Mesenchymal stem cell (in vitro differentiated cells and primary cell): ENCODE results near the gene EYA4.

Source experiments
- DNase-seq: peaks from one replicate; pipeline ENCODE4 v3.0.0-alpha.2; 2013
- H2AFZ ChIP-seq: one replicate; pipeline ENCODE4 v1.6.1; 2013; ENCODE audit warnings: low read depth, mild to moderate bottlenecking, control low read depth, inconsistent platforms, low read length, moderate library complexity
- H2AK5ac ChIP-seq: 2 replicates; pipeline ENCODE4 v1.6.1; 2013; ENCODE audit warnings: low read length, moderate library complexity, mild to moderate bottlenecking, inconsistent platforms; ENCODE audit not compliant: severe bottlenecking
- H2BK120ac ChIP-seq: one replicate; pipeline ENCODE4 v1.6.1; 2013; ENCODE audit warnings: low read depth, mild to moderate bottlenecking, inconsistent platforms, low read length, moderate library complexity
- H2BK12ac ChIP-seq, 2 experiments: one replicate each; pipeline ENCODE4 v1.6.1; 2013; ENCODE audit warnings: inconsistent platforms in 2 of 2, low read length in 2 of 2, mild to moderate bottlenecking in 2 of 2, moderate library complexity in 2 of 2, control low read depth in 1 of 2
- H2BK15ac ChIP-seq: one replicate; pipeline ENCODE4 v1.6.1; 2013; ENCODE audit warnings: mild to moderate bottlenecking, low read depth, inconsistent platforms; ENCODE audit not compliant: poor library complexity, severe bottlenecking
- H2BK5ac ChIP-seq: 2 replicates; pipeline ENCODE4 v1.6.1; 2013; ENCODE audit warnings: low read depth, mild to moderate bottlenecking, low read length, control low read depth, inconsistent platforms; ENCODE audit not compliant: poor library complexity, severe bottlenecking
- H3K14ac ChIP-seq, 2 experiments: one replicate each; pipeline ENCODE4 v1.6.1; 2013; ENCODE audit warnings: inconsistent platforms in 2 of 2, low read length in 2 of 2, control low read depth in 1 of 2, mild to moderate bottlenecking in 1 of 2, moderate library complexity in 1 of 2
- H3K18ac ChIP-seq, 2 experiments: one replicate each; pipeline ENCODE4 v1.6.1; 2013; ENCODE audit warnings: inconsistent platforms in 2 of 2, low read length in 2 of 2, control low read depth in 1 of 2, low read depth in 1 of 2, mild to moderate bottlenecking in 1 of 2
- H3K23ac ChIP-seq, 2 experiments: one replicate each; pipeline ENCODE4 v1.6.1; 2013; ENCODE audit warnings: inconsistent platforms in 2 of 2, low read length in 2 of 2, mild to moderate bottlenecking in 2 of 2, moderate library complexity in 2 of 2, control low read depth in 1 of 2
- H3K27ac ChIP-seq: 2 replicates; pipeline ENCODE4 v1.5.1; 2013; ENCODE audit warnings: mild to moderate bottlenecking, moderate library complexity, low read length, control low read depth, inconsistent platforms; ENCODE audit not compliant: poor library complexity, severe bottlenecking
- H3K27me3 ChIP-seq, 2 experiments: 2 replicates each; pipeline versions ENCODE4 v1.6.1 to v1.7.0; 2013; ENCODE audit warnings: low read length in 2 of 2, mild to moderate bottlenecking in 2 of 2, moderate library complexity in 2 of 2, control low read depth in 1 of 2, inconsistent platforms in 1 of 2; ENCODE audit not compliant: control insufficient read depth in 1 of 2, insufficient read depth in 1 of 2
- H3K36me3 ChIP-seq, 2 experiments: 2 replicates each; pipeline versions ENCODE4 v1.6.1 to v1.7.0; 2013; ENCODE audit warnings: low read length in 2 of 2, control low read depth in 1 of 2, inconsistent platforms in 1 of 2, low read depth in 1 of 2, mild to moderate bottlenecking in 1 of 2; ENCODE audit not compliant: insufficient read depth in 2 of 2, control insufficient read depth in 1 of 2
- H3K4ac ChIP-seq, 2 experiments: one replicate each; pipeline ENCODE4 v1.6.1; 2013; ENCODE audit warnings: inconsistent platforms in 2 of 2, low read length in 2 of 2, mild to moderate bottlenecking in 2 of 2, moderate library complexity in 2 of 2, control low read depth in 1 of 2, low read depth in 1 of 2
- H3K4me1 ChIP-seq: 2 replicates; pipeline ENCODE4 v1.6.1; 2013; ENCODE audit warnings: low read depth, low read length, control low read depth; ENCODE audit not compliant: control insufficient read depth, insufficient read depth
- H3K4me2 ChIP-seq: 2 replicates; pipeline ENCODE4 v1.6.1; 2013; ENCODE audit warnings: low read length, mild to moderate bottlenecking, inconsistent platforms; ENCODE audit not compliant: poor library complexity, severe bottlenecking
- H3K4me3 ChIP-seq, 2 experiments: 2 replicates each; pipeline versions ENCODE4 v1.5.1 to v1.7.0; 2013; ENCODE audit warnings: low read length in 2 of 2, mild to moderate bottlenecking in 2 of 2, control low read depth in 1 of 2, low read depth in 1 of 2; ENCODE audit not compliant: insufficient read depth in 1 of 2
- H3K79me1 ChIP-seq: replicated peaks from 2 replicates; pipeline ENCODE4 v1.6.1; 2013; ENCODE audit warnings: mild to moderate bottlenecking, control low read depth, low read length, inconsistent platforms; ENCODE audit not compliant: poor library complexity, severe bottlenecking
- H3K9ac ChIP-seq: 2 replicates; pipeline ENCODE4 v1.7.0; 2013; ENCODE audit warnings: mild to moderate bottlenecking, low read length, moderate library complexity
- H3K9me3 ChIP-seq: 2 replicates; pipeline ENCODE4 v1.7.0; 2013; ENCODE audit warnings: mild to moderate bottlenecking, low read length; ENCODE audit not compliant: control insufficient read depth
- H4K8ac ChIP-seq: one replicate; pipeline ENCODE4 v1.6.1; 2013; ENCODE audit warnings: inconsistent platforms, mild to moderate bottlenecking, low read length, moderate library complexity
- H4K91ac ChIP-seq: one replicate; pipeline ENCODE4 v1.6.1; 2013; ENCODE audit warnings: mild to moderate bottlenecking, low read length, inconsistent platforms
- WGBS: methylation state at CpG from one replicate; pipeline ENCODE4 v1.1.7; 2013; ENCODE audit warnings: mixed read lengths; 5-methylcytosine and 5-hydroxymethylcytosine counted together

EYA4 gene

DNA sequence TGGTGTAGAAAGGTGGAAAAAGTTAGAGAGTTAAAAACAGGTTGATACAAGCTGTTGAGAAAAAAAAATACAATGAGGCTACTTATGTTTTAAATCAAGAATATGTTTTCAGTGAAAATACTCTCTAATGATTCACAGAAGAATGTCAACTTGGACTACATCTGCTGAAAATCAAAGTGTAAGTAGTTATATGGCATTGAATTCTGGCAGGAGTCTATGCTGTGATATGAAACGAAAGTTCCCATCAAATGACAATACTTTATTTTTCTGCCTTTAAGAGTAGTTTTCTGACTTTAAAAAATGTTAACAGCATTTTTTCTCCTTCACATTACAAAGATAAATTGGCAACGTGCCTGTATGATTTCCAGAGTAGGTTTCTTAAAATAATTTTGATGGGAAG, 158.3 kb downstream of the EYA4 start:
- WGBS, result no CpG with 5 or more reads among the region's 2 CpGs
- no peak overlapping the region for H3K4me3 ChIP-seq

DNA sequence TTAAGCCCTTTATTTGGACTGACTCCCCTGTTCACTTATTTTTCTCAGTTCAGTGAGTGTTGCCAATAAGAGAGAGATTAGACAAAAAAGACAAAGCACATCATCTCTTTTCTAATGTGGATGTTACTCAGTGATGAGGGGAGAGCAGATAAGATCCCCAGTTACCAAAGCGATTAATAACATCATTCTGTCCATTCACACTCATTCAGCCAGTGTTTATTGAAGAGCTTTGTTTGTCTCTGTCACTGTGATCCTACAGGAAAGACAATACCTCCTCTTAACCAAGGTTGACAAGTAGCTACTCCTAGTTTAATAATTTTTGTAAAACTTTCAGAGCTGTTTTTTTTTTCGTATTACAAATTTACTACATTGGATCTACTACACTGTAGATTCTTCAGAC, 163.0 kb downstream of the EYA4 start:
- no peak overlapping the region for H4K91ac ChIP-seq
- no peak overlapping the region for H2BK15ac ChIP-seq
- H3K4me1 ChIP-seq, result no peaks in the 10 kb centered on the region
- no peak overlapping the region for H3K14ac ChIP-seq
- H3K4me3 ChIP-seq, result no peak overlapping the region
- no peak overlapping the region for H2AFZ ChIP-seq
- H3K9me3 ChIP-seq, result no peaks in the 10 kb centered on the region
- no peak overlapping the region for H2AK5ac ChIP-seq
- no peak overlapping the region for H3K27ac ChIP-seq
- DNase-seq, result no peak
- no peak overlapping the region for H2BK12ac ChIP-seq
- no peak overlapping the region for H3K23ac ChIP-seq
- no peaks in the 10 kb centered on the region for H3K36me3 ChIP-seq
- H3K79me1 ChIP-seq, result no peaks in the 10 kb centered on the region
- no peak overlapping the region for H3K9ac ChIP-seq
- H3K18ac ChIP-seq, result no peak overlapping the region
- peaks cover 0 to 2% of the 10 kb centered on the region in 2 experiments for H3K27me3 ChIP-seq
- no peak overlapping the region for H2BK120ac ChIP-seq
- no peak overlapping the region for H2BK5ac ChIP-seq
- H3K4ac ChIP-seq, result no peak overlapping the region
- H4K8ac ChIP-seq, result no peak overlapping the region
- no peak overlapping the region for H3K4me2 ChIP-seq
- WGBS, result no CpG with 5 or more reads among the region's 2 CpGs

More for the DNA sequence above, 158.3 kb downstream of the EYA4 start:
- H3K23ac ChIP-seq, result no peak overlapping the region
- H2AFZ ChIP-seq, result no peak overlapping the region
- no peak overlapping the region for H3K4ac ChIP-seq
- H3K9me3 ChIP-seq, result no peaks in the 10 kb centered on the region
- no peak overlapping the region for H3K18ac ChIP-seq
- H2BK12ac ChIP-seq, result no peak overlapping the region
- no peak overlapping the region for H4K91ac ChIP-seq
- H3K14ac ChIP-seq, result no peak overlapping the region
- H3K27me3 ChIP-seq, result peaks cover 0 to 6% of the 10 kb centered on the region in 2 experiments
- H3K4me1 ChIP-seq, result no peaks in the 10 kb centered on the region
- DNase-seq, result no peak
- H3K79me1 ChIP-seq, result no peaks in the 10 kb centered on the region
- H2BK120ac ChIP-seq, result no peak overlapping the region
- no peak overlapping the region for H3K4me2 ChIP-seq
- H2AK5ac ChIP-seq, result no peak overlapping the region
- no peaks in the 10 kb centered on the region for H3K36me3 ChIP-seq
- no peak overlapping the region for H4K8ac ChIP-seq
- H3K27ac ChIP-seq, result no peak overlapping the region
- H2BK5ac ChIP-seq, result no peak overlapping the region
- no peak overlapping the region for H3K9ac ChIP-seq
- H2BK15ac ChIP-seq, result no peak overlapping the region

DNA sequence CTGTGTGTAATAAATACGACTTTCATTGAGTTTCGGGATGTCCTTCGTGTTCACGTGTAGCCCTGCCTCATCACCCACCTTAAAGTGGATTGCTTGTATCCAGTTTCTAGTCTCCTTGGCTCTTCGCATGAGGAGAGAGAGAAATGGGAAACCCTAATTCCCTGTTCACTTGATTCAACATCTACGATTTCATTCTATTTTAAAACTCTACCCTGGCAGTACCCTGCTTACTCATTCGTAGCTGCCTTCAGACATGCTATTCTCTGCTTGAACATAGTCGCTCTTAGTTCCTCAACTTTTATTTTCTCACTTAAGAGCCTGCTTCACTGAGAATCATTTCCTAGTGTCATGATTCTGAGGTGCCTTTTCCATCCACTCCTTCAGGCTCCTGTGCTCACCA, 163.6 kb downstream of the EYA4 start:
- Histone ChIP-seq H4K8ac (no peak overlapping the region), H2BK120ac (no peak overlapping the region), H3K27me3 (peaks cover 0 to 2% of the 10 kb centered on the region in 2 experiments), H3K79me1 (no peaks in the 10 kb centered on the region), H3K18ac (no peak overlapping the region), H2AK5ac (no peak overlapping the region), H3K4ac (no peak overlapping the region), H3K14ac (no peak overlapping the region), H2BK5ac (no peak overlapping the region), H3K9me3 (no peaks in the 10 kb centered on the region), H2AFZ (no peak overlapping the region), H3K27ac (no peak overlapping the region), H4K91ac (no peak overlapping the region), H2BK12ac (no peak overlapping the region), H3K4me3 (no peak overlapping the region), H3K23ac (no peak overlapping the region), H3K9ac (no peak overlapping the region), H3K4me1 (no peaks in the 10 kb centered on the region), H3K4me2 (no peak overlapping the region), H2BK15ac (no peak overlapping the region), H3K36me3 (no peaks in the 10 kb centered on the region)
- DNase-seq, result no peak
- WGBS, result 96% methylated on average over 8 of the region's 8 CpGs

DNA sequence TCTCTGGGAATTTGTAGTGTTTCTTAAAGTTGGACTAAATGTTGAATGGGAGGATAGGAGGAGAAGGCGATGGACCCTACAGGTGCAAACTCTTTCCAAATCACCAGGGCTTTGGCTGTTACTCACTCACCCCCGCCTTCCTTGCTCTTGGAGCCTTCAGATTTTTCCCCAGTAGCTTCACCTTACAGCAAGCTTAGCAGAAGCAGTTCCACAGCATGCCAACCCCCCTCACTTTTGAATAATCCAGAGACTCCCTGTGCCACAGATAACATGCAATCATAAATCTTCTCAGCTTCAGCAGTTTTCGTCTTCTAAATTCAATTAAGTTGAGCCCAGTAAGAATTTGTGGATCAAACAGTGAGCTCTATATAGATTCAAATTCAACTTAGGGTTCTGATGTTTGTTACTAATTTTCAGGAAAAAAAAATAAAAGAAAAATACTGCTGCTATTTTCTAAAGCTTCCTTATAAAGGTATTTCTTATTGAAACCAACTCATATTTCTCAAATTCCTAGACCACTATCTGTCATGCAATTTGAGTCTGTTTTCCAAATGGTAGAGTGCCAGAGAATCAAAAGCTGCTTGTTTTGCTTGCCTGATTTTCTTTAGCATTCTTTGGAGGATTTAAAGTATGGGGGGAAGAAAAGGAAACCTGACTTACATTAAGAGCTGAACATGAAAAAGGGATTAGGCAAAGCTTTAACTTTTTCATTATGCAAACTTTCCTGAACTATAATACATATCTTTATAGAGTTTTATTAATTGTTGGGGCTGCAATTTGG, 166.4 kb downstream of the EYA4 start:
- Histone ChIP-seq H3K4ac (no peak overlapping the region), H3K27ac (no peak overlapping the region), H2BK15ac (no peak overlapping the region), H2BK120ac (no peak overlapping the region), H3K9ac (no peak overlapping the region), H2AK5ac (no peak overlapping the region), H3K4me2 (no peak overlapping the region), H3K27me3 (no peaks in the 10 kb centered on the region), H3K79me1 (no peaks in the 10 kb centered on the region), H3K4me1 (no peaks in the 10 kb centered on the region), H3K23ac (no peak overlapping the region), H3K4me3 (no peak overlapping the region), H2AFZ (no peak overlapping the region), H4K91ac (no peak overlapping the region), H3K36me3 (no peaks in the 10 kb centered on the region), H2BK5ac (no peak overlapping the region), H2BK12ac (no peak overlapping the region), H3K14ac (no peak overlapping the region), H3K18ac (no peak overlapping the region), H3K9me3 (no peaks in the 10 kb centered on the region), H4K8ac (no peak overlapping the region)
- DNase-seq, result no peak
- 91% methylated on average over 1 of the region's 3 CpGs for WGBS
